IMR-90 (cell line): ENCODE data around the gene RFX3.

Source experiments
- BHLHE40 ChIP-seq: fragments of 150-350 bp; IDR thresholded peaks from 2 replicates; pipeline ENCODE4 v1.6.1; 2016; ENCODE audit warnings: mild to moderate bottlenecking, low read depth, low read length
- NFE2L2 ChIP-seq: fragments of 150-350 bp; IDR thresholded peaks from 2 replicates; pipeline ENCODE4 v1.6.1; 2016; ENCODE audit warnings: low read depth, mild to moderate bottlenecking, low read length
- POLR2A ChIP-seq: IDR thresholded peaks from 2 replicates; pipeline ENCODE4 v1.6.1; 2012; ENCODE audit warnings: mild to moderate bottlenecking, low read depth, low read length
- RAD21 ChIP-seq: IDR thresholded peaks from 2 replicates; pipeline ENCODE4 v1.6.1; 2012; ENCODE audit warnings: low read length, improper control_type of control experiment
- TF ChIP-seq, protein P1 (sequence below): conservative IDR thresholded peaks from 2 replicates; pipeline ENCODE4 v1.5.1; 2012; ENCODE audit warnings: mild to moderate bottlenecking, low read depth, low read length, improper control_type of control experiment
- TF ChIP-seq, protein P2 (sequence below): fragments of 150-350 bp; IDR thresholded peaks from 2 replicates; pipeline ENCODE4 v1.6.1; 2017; ENCODE audit warnings: mild to moderate bottlenecking, antibody characterized with exemption, low read length, low read depth

DNA sequence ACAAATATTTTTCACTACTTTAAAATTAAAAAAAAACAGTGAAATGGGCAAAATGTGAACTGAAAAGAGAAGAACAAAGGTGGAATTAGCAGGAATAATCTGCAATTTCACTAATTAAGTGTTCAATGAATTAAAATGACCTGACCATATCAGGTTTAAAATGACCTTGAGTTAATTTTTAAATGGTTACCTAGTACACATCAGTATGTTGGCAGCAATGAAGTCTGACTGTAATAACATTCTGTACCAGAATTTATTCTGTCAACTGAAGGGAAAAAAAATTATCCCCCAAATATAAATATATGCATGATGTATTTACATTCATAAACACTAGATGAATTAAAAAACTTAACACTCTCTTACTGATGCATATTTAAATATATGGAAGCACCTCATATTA is 165.6 kb downstream of the RFX3 start:
- TF ChIP-seq BHLHE40 (no peak), POLR2A (no peak), RAD21 (no peak), NFE2L2 (no peak)
- TF ChIP-seq, protein P1, sequence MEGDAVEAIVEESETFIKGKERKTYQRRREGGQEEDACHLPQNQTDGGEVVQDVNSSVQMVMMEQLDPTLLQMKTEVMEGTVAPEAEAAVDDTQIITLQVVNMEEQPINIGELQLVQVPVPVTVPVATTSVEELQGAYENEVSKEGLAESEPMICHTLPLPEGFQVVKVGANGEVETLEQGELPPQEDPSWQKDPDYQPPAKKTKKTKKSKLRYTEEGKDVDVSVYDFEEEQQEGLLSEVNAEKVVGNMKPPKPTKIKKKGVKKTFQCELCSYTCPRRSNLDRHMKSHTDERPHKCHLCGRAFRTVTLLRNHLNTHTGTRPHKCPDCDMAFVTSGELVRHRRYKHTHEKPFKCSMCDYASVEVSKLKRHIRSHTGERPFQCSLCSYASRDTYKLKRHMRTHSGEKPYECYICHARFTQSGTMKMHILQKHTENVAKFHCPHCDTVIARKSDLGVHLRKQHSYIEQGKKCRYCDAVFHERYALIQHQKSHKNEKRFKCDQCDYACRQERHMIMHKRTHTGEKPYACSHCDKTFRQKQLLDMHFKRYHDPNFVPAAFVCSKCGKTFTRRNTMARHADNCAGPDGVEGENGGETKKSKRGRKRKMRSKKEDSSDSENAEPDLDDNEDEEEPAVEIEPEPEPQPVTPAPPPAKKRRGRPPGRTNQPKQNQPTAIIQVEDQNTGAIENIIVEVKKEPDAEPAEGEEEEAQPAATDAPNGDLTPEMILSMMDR = no peak
- TF ChIP-seq, protein P2, sequence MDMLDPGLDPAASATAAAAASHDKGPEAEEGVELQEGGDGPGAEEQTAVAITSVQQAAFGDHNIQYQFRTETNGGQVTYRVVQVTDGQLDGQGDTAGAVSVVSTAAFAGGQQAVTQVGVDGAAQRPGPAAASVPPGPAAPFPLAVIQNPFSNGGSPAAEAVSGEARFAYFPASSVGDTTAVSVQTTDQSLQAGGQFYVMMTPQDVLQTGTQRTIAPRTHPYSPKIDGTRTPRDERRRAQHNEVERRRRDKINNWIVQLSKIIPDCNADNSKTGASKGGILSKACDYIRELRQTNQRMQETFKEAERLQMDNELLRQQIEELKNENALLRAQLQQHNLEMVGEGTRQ = no peak
